K562 (cell line): ENCODE measurements around the gene LMO3. TPM values are rescaled to one million over a fixed set of nuclear protein-coding genes. Genes with fewer than 3 reads are reported as not detected.

ENCODE experiments used
- ATAC-seq: fragments of 200-7000 bp; cut with Tn5 transposase; 3 replicates; pipeline ENCODE4 v1.9.1; 2020; ENCODE audit warnings: moderate library complexity
- BruUV-seq: library from RNA; stranded (reverse); fragments of 400-500 nt; replicated peaks from 2 replicates; lab custom pipeline; 2021; lab: Mats Ljungman, UMichigan
- CTCF ChIA-PET: fragments of 300-600 bp; formaldehyde crosslinking; extraction: SDS; loops from one replicate; lab custom pipeline; 2021; ENCODE audit warnings: low intra/inter-chr PET ratio; lab: Yijun Ruan, JAX
- POLR2A ChIA-PET: fragments of 300-600, 350-650 bp; sonication (Branson Sonifier 250); formaldehyde crosslinking; extraction: SDS; loops from one replicate; lab custom pipeline; 2021; ENCODE audit warnings: antibody characterized with exemption, inconsistent platforms; lab: Yijun Ruan, JAX
- DNase-seq, 4 experiments: peaks; one replicate each; pipeline versions ENCODE4 v3.0.0 to v3.0.0-alpha.2; 2011 to 2018; ENCODE audit warnings: low spot score in 3 of 4, mixed read lengths in 3 of 4; ENCODE audit errors: extremely low read depth in 1 of 4
- FAIRE-seq: peaks from 2 replicates; lab custom pipeline; 2011; peaks lifted over from hg19 to GRCh38; lab: Jason Lieb, UNC
- H2AFZ ChIP-seq: 2 replicates; pipeline ENCODE4 v1.6.0; 2011; ENCODE audit warnings: low read depth, low read length, control low read depth, inconsistent platforms
- H3K27ac ChIP-seq: fragments of 200-600 bp; 3 replicates; pipeline ENCODE4 v1.8.0; 2011; ENCODE audit warnings: low read depth, mild to moderate bottlenecking, control low read depth, inconsistent platforms, low read length, moderate library complexity, mixed read lengths; ENCODE audit errors: extremely low read depth
- H3K27me3 ChIP-seq, 2 experiments: fragments of 300-600 bp in 1 of 2; 2 replicates in 1 of 2; 3 replicates in 1 of 2; pipeline versions ENCODE4 v1.6.0 to v1.8.0; 2011; ENCODE audit warnings: inconsistent platforms in 2 of 2, low read length in 2 of 2, mild to moderate bottlenecking in 1 of 2, mixed read lengths in 1 of 2, moderate library complexity in 1 of 2; ENCODE audit not compliant: control insufficient read depth in 2 of 2, insufficient read depth in 2 of 2
- H3K36me3 ChIP-seq: fragments of 300-600 bp; 3 replicates; pipeline ENCODE4 v1.8.0; 2011; ENCODE audit warnings: mild to moderate bottlenecking, low read length, inconsistent platforms; ENCODE audit not compliant: control insufficient read depth, insufficient read depth
- H3K4me1 ChIP-seq, 2 experiments: fragments of 200-600 bp in 1 of 2; replicated peaks in 1 of 2; 2 replicates in 1 of 2; 3 replicates in 1 of 2; pipeline versions ENCODE4 v1.5.1 to v1.8.0; 2011; ENCODE audit warnings: inconsistent platforms in 2 of 2, low read length in 2 of 2, mild to moderate bottlenecking in 1 of 2, mixed read lengths in 1 of 2, moderate library complexity in 1 of 2; ENCODE audit not compliant: control insufficient read depth in 2 of 2, insufficient read depth in 2 of 2
- H3K4me2 ChIP-seq: 2 replicates; pipeline ENCODE4 v1.6.1; 2011; ENCODE audit warnings: low read length, control low read depth, inconsistent platforms, mixed read lengths; ENCODE audit not compliant: insufficient read depth
- H3K4me3 ChIP-seq: fragments of 200-600 bp; sonication (generic), shearing (Covaris generic); 2 replicates; pipeline ENCODE4 v1.5.1; 2016; ENCODE audit warnings: control low read depth, inconsistent platforms
- H3K79me2 ChIP-seq: fragments of 200-600 bp; 3 replicates; pipeline ENCODE4 v1.8.0; 2011; ENCODE audit warnings: low read length, inconsistent platforms; ENCODE audit not compliant: control insufficient read depth, insufficient read depth
- H3K9ac ChIP-seq, 2 experiments: 2 replicates each; pipeline versions ENCODE4 v1.6.0 to v1.6.1; 2011; ENCODE audit warnings: low read depth in 2 of 2, low read length in 2 of 2, control low read depth in 1 of 2, inconsistent platforms in 1 of 2, mild to moderate bottlenecking in 1 of 2, mixed read lengths in 1 of 2; ENCODE audit not compliant: insufficient read depth in 1 of 2
- H3K9me1 ChIP-seq: one replicate; pipeline ENCODE4 v1.6.0; 2011; ENCODE audit warnings: inconsistent platforms, mild to moderate bottlenecking, low read length, moderate library complexity; ENCODE audit not compliant: control insufficient read depth, insufficient read depth
- H3K9me3 ChIP-seq: replicated peaks from 2 replicates; pipeline ENCODE4 v1.5.1; 2011; ENCODE audit warnings: low read depth, low read length, inconsistent platforms; ENCODE audit not compliant: control insufficient read depth, insufficient read depth
- H4K20me1 ChIP-seq: replicated peaks from 2 replicates; pipeline ENCODE4 v1.6.1; 2011; ENCODE audit warnings: low read length, inconsistent platforms, mixed read lengths; ENCODE audit not compliant: control insufficient read depth, insufficient read depth
- ASH1L ChIP-seq: fragments of 450-650 bp; IDR thresholded peaks from 2 replicates; pipeline ENCODE4 v1.6.1; 2018; ENCODE audit warnings: borderline replicate concordance, mild to moderate bottlenecking, low read depth; ENCODE audit not compliant: partially characterized antibody
- CEBPG ChIP-seq, 3 experiments: fragments of 200-800 bp in 1 of 3; sonication (Bioruptor generic) in 1 of 3; sonication (generic) in 1 of 3; formaldehyde crosslinking in 1 of 3; IDR thresholded peaks in 2 of 3; conservative IDR thresholded peaks in 1 of 3; 2 replicates each; pipeline versions ENCODE4 v1.6.1 to v1.8.0; 2016 to 2022; ENCODE audit warnings: missing compliant biosample characterization in 2 of 3, missing genetic modification characterization in 2 of 3, mild to moderate bottlenecking in 1 of 3, missing genetic modification reagents in 1 of 3
- COPS2 ChIP-seq: fragments of 450-650 bp; conservative IDR thresholded peaks from 2 replicates; pipeline ENCODE4 v1.6.1; 2016; ENCODE audit warnings: mild to moderate bottlenecking, moderate library complexity
- ESRRA ChIP-seq: fragments of 450-650 bp; IDR thresholded peaks from 2 replicates; pipeline ENCODE4 v1.6.1; 2014; ENCODE audit warnings: low read depth, mild to moderate bottlenecking, moderate library complexity, borderline replicate concordance
- MTA3 ChIP-seq: fragments of 450-650 bp; formaldehyde crosslinking; IDR thresholded peaks from 2 replicates; pipeline ENCODE4 v1.6.1; 2017; ENCODE audit warnings: mild to moderate bottlenecking, borderline replicate concordance
- NCOA2 ChIP-seq, 2 experiments: fragments of 450-650 bp; IDR thresholded peaks; 2 replicates each; pipeline ENCODE4 v1.6.1; 2018; ENCODE audit warnings: mild to moderate bottlenecking in 2 of 2, moderate library complexity in 1 of 2; ENCODE audit not compliant: partially characterized antibody in 2 of 2
- NUFIP1 ChIP-seq: fragments of 450-650 bp; IDR thresholded peaks from 2 replicates; pipeline ENCODE4 v1.6.1; 2018; ENCODE audit not compliant: partially characterized antibody
- PPARD ChIP-seq: fragments of 250-450 bp; sonication (Bioruptor Pico); IDR thresholded peaks from 2 replicates; pipeline ENCODE4 v1.8.0; 2022; ENCODE audit warnings: inconsistent platforms, mild to moderate bottlenecking, moderate library complexity
- SP1 ChIP-seq: sonication (generic); formaldehyde crosslinking; IDR thresholded peaks from 2 replicates; pipeline ENCODE4 v1.8.1; 2022; ENCODE audit warnings: mild to moderate bottlenecking, missing genetic modification reagents
- SP2 ChIP-seq: IDR thresholded peaks from 2 replicates; pipeline ENCODE4 v1.6.1; 2011; ENCODE audit warnings: mild to moderate bottlenecking, low read depth, low read length, moderate library complexity; ENCODE audit not compliant: poor library complexity, severe bottlenecking; ENCODE audit errors: extremely low read depth
- TCF7L2 ChIP-seq: fragments of 150-350 bp; IDR thresholded peaks from 2 replicates; pipeline ENCODE4 v1.6.1; 2016; ENCODE audit warnings: low read depth, mild to moderate bottlenecking, low read length, moderate library complexity
- WGBS: fragments of 100-300 bp; shearing (Covaris generic); methylation state at CpG from one replicate; pipeline ENCODE4 v1.1.6; 2016; ENCODE audit warnings: low coverage, mixed read lengths; ENCODE audit not compliant: insufficient coverage; ENCODE audit errors: missing lambda C conversion rate; 5-methylcytosine and 5-hydroxymethylcytosine counted together
- in situ Hi-C: fragments of 300-500 bp; cut with MboI; formaldehyde crosslinking; loops from 4 replicates; pipeline ENCODE4 v1.15.0; 2018; ENCODE audit warnings: inconsistent platforms, mixed read lengths
- intact Hi-C: fragments of 100-400 bp; cut with micrococcal nuclease; formaldehyde crosslinking; loops from 2 replicates; pipeline ENCODE4 v1.14.2; 2022
- polyA plus RNA-seq, 8 experiments: library from polyadenylated mRNA; depleted of rRNA in 4 of 8; stranded (reverse) in 5 of 8; unstranded in 3 of 8; fragments of >200 nt; fragmentation: Nextera tagmentation in 2 of 8; fragmentation: Illumina TruSeq in 1 of 8; extraction: Ambion mirVana in 2 of 8; extraction: Trizol in 1 of 8; gene quantifications; 2 replicates each; pipeline versions ENCODE4 v1.2.1 to v1.2.3, GENCODE V29; 2011 to 2014; ENCODE audit warnings: inconsistent platforms in 1 of 8, missing spikeins in 1 of 8
- total RNA-seq, 7 experiments: library from RNA; depleted of rRNA in 6 of 7; stranded (reverse); fragments of >200 nt in 6 of 7; fragmentation: Illumina TruSeq in 2 of 7; extraction: Trizol in 2 of 7; gene quantifications; 2 replicates each; pipeline versions ENCODE4 v1.2.1 to v1.2.3, GENCODE V29; 2011 to 2021; ENCODE audit warnings: low replicate concordance in 1 of 7
- TF ChIP-seq, protein P1 (sequence below): fragments of 250-450 bp; sonication (Bioruptor Pico); IDR thresholded peaks from 2 replicates; pipeline ENCODE4 v1.8.0; 2021; ENCODE audit warnings: mild to moderate bottlenecking, moderate library complexity
- TF ChIP-seq, protein P2 (sequence below): sonication (generic); IDR thresholded peaks from 2 replicates; pipeline ENCODE4 v1.6.1; 2016

Gene LMO3
- total and polyA plus RNA-seq, 9 of the 15 experiments (the other 6 are each of a cell fraction or from before 2014, with no cell fraction given), result 0.04 to 0.40 (median 0.05) TPM; not detected in 6

DNA sequence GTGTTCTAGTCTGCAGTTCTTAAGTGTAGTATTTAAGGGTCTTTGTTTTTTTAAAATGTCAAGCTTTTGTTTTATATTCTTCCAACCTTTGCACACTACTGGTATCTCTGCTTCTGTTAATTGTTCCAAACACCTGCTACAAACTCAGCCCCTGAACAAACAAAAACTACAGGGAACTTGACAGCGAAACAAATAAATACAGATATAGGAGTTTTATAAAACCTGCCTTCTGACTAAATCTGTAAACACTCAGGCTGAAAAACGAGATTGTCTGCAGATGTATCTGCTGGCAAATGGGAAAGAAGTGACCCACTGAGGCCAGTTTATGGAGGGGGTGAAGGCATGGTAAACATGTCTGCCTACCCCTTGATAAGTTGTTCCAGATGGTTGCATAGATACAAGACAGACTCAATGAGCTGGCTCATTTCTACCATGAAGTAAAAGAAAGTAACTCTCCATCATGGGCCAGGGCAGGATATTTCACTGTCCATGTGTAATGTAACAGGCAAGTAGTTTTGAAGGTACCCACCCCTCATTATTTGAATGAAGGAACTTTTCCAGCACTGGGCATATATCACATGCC, 75.6 kb downstream of the LMO3 start:
- Histone ChIP-seq H3K4me1 (no peaks in the 10 kb centered on the region), H3K9me3 (no peaks in the 10 kb centered on the region), H2AFZ (no peak overlapping the region), H3K27ac (no peak overlapping the region), H3K27me3 (no peaks in the 10 kb centered on the region), H3K9me1 (no peaks in the 10 kb centered on the region), H3K4me2 (no peak overlapping the region), H3K9ac (no peak overlapping the region), H3K36me3 (no peaks in the 10 kb centered on the region), H3K79me2 (no peaks in the 10 kb centered on the region), H3K4me3 (no peak overlapping the region), H4K20me1 (no peaks in the 10 kb centered on the region)
- DNase-seq, result no peak
- 0% methylated on average over 2 of the region's 2 CpGs for WGBS
- intact Hi-C loops, result no loop called here
- no peak for TF ChIP-seq TCF7L2
- no peak for TF ChIP-seq SP2
- no peak for TF ChIP-seq CEBPG (CRISPR knock-in tag; IDR thresholded peaks at IDR 0.05)
- no peak for TF ChIP-seq CEBPG (tag; conservative IDR thresholded peaks at IDR 0.05 in 1 of 2, IDR thresholded peaks at IDR 0.05 in 1 of 2)
- TF ChIP-seq ASH1L, result no peak
- TF ChIP-seq, protein P1, sequence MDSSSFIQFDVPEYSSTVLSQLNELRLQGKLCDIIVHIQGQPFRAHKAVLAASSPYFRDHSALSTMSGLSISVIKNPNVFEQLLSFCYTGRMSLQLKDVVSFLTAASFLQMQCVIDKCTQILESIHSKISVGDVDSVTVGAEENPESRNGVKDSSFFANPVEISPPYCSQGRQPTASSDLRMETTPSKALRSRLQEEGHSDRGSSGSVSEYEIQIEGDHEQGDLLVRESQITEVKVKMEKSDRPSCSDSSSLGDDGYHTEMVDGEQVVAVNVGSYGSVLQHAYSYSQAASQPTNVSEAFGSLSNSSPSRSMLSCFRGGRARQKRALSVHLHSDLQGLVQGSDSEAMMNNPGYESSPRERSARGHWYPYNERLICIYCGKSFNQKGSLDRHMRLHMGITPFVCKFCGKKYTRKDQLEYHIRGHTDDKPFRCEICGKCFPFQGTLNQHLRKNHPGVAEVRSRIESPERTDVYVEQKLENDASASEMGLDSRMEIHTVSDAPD (CRISPR knock-in tag), result no peak
- TF ChIP-seq MTA3, result no peak
- no peak for TF ChIP-seq SP1 (CRISPR knock-in tag)
- TF ChIP-seq ESRRA, result no peak
- TF ChIP-seq PPARD, result no peak
- TF ChIP-seq NUFIP1, result no peak
- no peak for TF ChIP-seq NCOA2 (IDR thresholded peaks at IDR 0.05; ENCODE audit: partially characterized antibody in 2 of 2)
- TF ChIP-seq COPS2, result no peak
- TF ChIP-seq, protein P2, sequence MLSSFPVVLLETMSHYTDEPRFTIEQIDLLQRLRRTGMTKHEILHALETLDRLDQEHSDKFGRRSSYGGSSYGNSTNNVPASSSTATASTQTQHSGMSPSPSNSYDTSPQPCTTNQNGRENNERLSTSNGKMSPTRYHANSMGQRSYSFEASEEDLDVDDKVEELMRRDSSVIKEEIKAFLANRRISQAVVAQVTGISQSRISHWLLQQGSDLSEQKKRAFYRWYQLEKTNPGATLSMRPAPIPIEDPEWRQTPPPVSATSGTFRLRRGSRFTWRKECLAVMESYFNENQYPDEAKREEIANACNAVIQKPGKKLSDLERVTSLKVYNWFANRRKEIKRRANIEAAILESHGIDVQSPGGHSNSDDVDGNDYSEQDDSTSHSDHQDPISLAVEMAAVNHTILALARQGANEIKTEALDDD, result no peak
- in situ Hi-C loops, result no loop called here
- no peak for FAIRE-seq
- BruUV-seq, result no TSS peak
- CTCF ChIA-PET, result no interaction called here
- no peak for ATAC-seq
- POLR2A ChIA-PET, result no interaction called here
